ENCODE results near the gene PRKG1.
A peak's percentile ranks its signal among the peaks of the same experiment; 100 is the strongest.

DNA sequence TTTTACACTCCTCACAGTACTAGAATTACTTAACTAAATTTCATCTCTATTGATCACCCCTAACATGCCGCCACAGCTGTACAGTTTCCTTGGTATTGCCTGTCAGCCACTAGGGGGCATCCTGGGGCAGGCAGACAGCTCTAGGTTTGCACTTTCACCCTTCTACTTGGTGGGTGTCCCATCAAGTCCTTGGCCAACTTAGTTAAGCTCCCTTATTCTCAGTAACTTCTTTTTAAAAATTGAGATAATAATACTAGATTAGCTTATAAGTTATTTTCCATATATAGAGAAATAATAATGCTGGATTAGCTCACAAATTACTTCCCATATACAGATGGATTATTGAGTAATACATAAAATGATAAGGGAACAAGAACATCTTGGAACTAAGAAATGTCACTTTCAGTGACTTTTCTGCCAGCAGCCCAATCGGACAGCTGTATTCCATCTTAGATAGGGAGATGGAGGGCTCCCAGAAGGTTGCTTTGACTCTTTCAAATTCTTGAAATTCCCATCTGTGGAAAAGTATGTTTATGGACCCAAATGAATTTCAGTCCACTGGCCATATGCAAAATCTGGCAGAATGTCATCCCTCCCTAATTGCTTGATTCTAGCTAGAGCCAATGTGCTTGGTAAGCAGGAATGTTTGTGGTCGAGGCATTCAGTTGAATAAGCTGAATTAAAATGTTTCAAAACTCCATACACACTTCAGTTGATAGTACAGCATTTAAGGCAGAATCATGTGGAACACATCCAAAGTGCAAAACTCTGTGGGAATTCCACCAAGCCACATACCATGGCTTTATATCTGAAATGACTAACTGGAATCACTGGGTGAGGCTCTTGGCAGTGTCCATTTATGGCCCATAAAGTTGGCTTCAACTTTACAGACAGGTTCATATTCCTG, 315.4 kb downstream of the PRKG1 start:
- TF ChIP-seq, protein P1, sequence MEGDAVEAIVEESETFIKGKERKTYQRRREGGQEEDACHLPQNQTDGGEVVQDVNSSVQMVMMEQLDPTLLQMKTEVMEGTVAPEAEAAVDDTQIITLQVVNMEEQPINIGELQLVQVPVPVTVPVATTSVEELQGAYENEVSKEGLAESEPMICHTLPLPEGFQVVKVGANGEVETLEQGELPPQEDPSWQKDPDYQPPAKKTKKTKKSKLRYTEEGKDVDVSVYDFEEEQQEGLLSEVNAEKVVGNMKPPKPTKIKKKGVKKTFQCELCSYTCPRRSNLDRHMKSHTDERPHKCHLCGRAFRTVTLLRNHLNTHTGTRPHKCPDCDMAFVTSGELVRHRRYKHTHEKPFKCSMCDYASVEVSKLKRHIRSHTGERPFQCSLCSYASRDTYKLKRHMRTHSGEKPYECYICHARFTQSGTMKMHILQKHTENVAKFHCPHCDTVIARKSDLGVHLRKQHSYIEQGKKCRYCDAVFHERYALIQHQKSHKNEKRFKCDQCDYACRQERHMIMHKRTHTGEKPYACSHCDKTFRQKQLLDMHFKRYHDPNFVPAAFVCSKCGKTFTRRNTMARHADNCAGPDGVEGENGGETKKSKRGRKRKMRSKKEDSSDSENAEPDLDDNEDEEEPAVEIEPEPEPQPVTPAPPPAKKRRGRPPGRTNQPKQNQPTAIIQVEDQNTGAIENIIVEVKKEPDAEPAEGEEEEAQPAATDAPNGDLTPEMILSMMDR (IDR thresholded peaks at IDR 0.05), result peak in 5 of 6 experiments; percentile 15 to 45 (median 25)
- no peak for TF ChIP-seq POLR2A (IDR thresholded peaks at IDR 0.05)
